Liver (tissue), 9 donors: ENCODE results near the gene HYAL3. TPM values are rescaled to one million over a fixed set of nuclear protein-coding genes. Genes with fewer than 3 reads are reported as not detected.

Experiments used
- DNase-seq: peaks from one replicate; pipeline ENCODE4 v3.0.0-alpha.2; 2017; ENCODE audit warnings: low spot score
- H3K27ac ChIP-seq, 2 donors: one replicate each; pipeline ENCODE4 v1.7.0; 2013; ENCODE audit warnings: inconsistent platforms in 2 of 2, low read length in 2 of 2, control low read depth in 1 of 2, low read depth in 1 of 2, mild to moderate bottlenecking in 1 of 2
- H3K27me3 ChIP-seq, 4 donors: one replicate each; pipeline versions ENCODE4 v1.6.1 to v1.7.0; 2013; ENCODE audit warnings: low read length in 3 of 4, inconsistent platforms in 1 of 4, mild to moderate bottlenecking in 1 of 4, moderate library complexity in 1 of 4; ENCODE audit not compliant: control insufficient read depth in 4 of 4, insufficient read depth in 4 of 4
- H3K36me3 ChIP-seq, 4 donors: one replicate each; pipeline versions ENCODE4 v1.6.1 to v1.7.0; 2013; ENCODE audit warnings: low read length in 3 of 4, mild to moderate bottlenecking in 3 of 4, low read depth in 1 of 4, moderate library complexity in 1 of 4; ENCODE audit not compliant: control insufficient read depth in 4 of 4, insufficient read depth in 3 of 4
- H3K4me1 ChIP-seq, 4 donors: one replicate each; pipeline versions ENCODE4 v1.6.1 to v1.7.0; 2013; ENCODE audit warnings: low read length in 3 of 4, mild to moderate bottlenecking in 3 of 4, moderate library complexity in 1 of 4; ENCODE audit not compliant: control insufficient read depth in 4 of 4, insufficient read depth in 4 of 4
- H3K4me3 ChIP-seq, 3 donors: one replicate each; pipeline versions ENCODE4 v1.6.1 to v1.7.0; 2013; ENCODE audit warnings: low read length in 3 of 3, control low read depth in 1 of 3, low read depth in 1 of 3, mild to moderate bottlenecking in 1 of 3
- H3K9ac ChIP-seq, 2 donors: one replicate each; pipeline ENCODE4 v1.7.0; 2013; ENCODE audit warnings: low read length in 2 of 2, mild to moderate bottlenecking in 2 of 2, moderate library complexity in 2 of 2, control low read depth in 1 of 2, low read depth in 1 of 2
- H3K9me3 ChIP-seq, 4 donors: one replicate each; pipeline versions ENCODE4 v1.6.1 to v1.7.0; 2013; ENCODE audit warnings: low read length in 3 of 4; ENCODE audit not compliant: control insufficient read depth in 4 of 4
- EGR1 ChIP-seq, 2 donors: IDR thresholded peaks; 2 replicates each; pipeline ENCODE4 v1.6.1; 2016 to 2018; ENCODE audit warnings: antibody characterized with exemption in 2 of 2, low read depth in 2 of 2
- FOXA1 ChIP-seq: IDR thresholded peaks from 2 replicates; pipeline ENCODE4 v1.6.1; 2016; ENCODE audit warnings: antibody characterized with exemption
- FOXA2 ChIP-seq: IDR thresholded peaks from 2 replicates; pipeline ENCODE4 v1.6.1; 2016; ENCODE audit warnings: antibody characterized with exemption
- GABPA ChIP-seq, 2 donors: IDR thresholded peaks in 1 of 2; conservative IDR thresholded peaks in 1 of 2; 2 replicates each; pipeline ENCODE4 v1.6.1; 2016; ENCODE audit warnings: antibody characterized with exemption in 2 of 2, mild to moderate bottlenecking in 1 of 2, moderate library complexity in 1 of 2
- HNF4A ChIP-seq, 2 donors: conservative IDR thresholded peaks; 2 replicates each; pipeline ENCODE4 v1.6.1; 2016; ENCODE audit warnings: antibody characterized with exemption in 2 of 2, mild to moderate bottlenecking in 2 of 2
- HNF4G ChIP-seq: IDR thresholded peaks from 2 replicates; pipeline ENCODE4 v1.6.1; 2016; ENCODE audit warnings: antibody characterized with exemption
- JUND ChIP-seq, 2 donors: IDR thresholded peaks; 2 replicates each; pipeline ENCODE4 v1.6.1; 2016; ENCODE audit warnings: antibody characterized with exemption in 2 of 2
- NR2F2 ChIP-seq: IDR thresholded peaks from 2 replicates; pipeline ENCODE4 v1.6.1; 2016; ENCODE audit warnings: antibody characterized with exemption
- RAD21 ChIP-seq, 2 donors: IDR thresholded peaks; 2 replicates each; pipeline ENCODE4 v1.6.1; 2016; ENCODE audit warnings: antibody characterized with exemption in 2 of 2, mild to moderate bottlenecking in 2 of 2
- RXRA ChIP-seq, 2 donors: IDR thresholded peaks; 2 replicates each; pipeline ENCODE4 v1.6.1; 2017 to 2018; ENCODE audit warnings: antibody characterized with exemption in 2 of 2, mild to moderate bottlenecking in 1 of 2
- SP1 ChIP-seq: IDR thresholded peaks from 2 replicates; pipeline ENCODE4 v1.6.1; 2018; ENCODE audit warnings: antibody characterized with exemption, mild to moderate bottlenecking
- TAF1 ChIP-seq: conservative IDR thresholded peaks from 2 replicates; pipeline ENCODE4 v1.6.1; 2016; ENCODE audit warnings: antibody characterized with exemption, mild to moderate bottlenecking
- YY1 ChIP-seq: IDR thresholded peaks from 2 replicates; pipeline ENCODE4 v1.6.1; 2016; ENCODE audit warnings: antibody characterized with exemption, mild to moderate bottlenecking
- WGBS: extraction: QIAGEN DNeasy Blood & Tissue Kit; methylation state at CpG from one replicate; pipeline ENCODE4 v1.1.7; 2013; 5-methylcytosine and 5-hydroxymethylcytosine counted together
- polyA plus RNA-seq, 2 donors: library from polyadenylated mRNA; stranded (reverse) in 1 of 2; unstranded in 1 of 2; fragments of 200-250 nt in 1 of 2; fragments of >200 nt in 1 of 2; fragmentation: Nextera tagmentation in 1 of 2; extraction: Ambion mirVana in 1 of 2; gene quantifications; one replicate each; pipeline versions ENCODE4 v1.2.1 to v1.2.3, GENCODE V29; 2013 to 2015
- total RNA-seq, 2 donors: library from RNA; depleted of rRNA; stranded (reverse); fragments of >200 nt; gene quantifications; one replicate each; pipeline ENCODE4 v1.2.3, GENCODE V29; 2014
- TF ChIP-seq, protein P1 (sequence below): fragments of 150-350 bp; IDR thresholded peaks from 2 replicates; pipeline ENCODE4 v1.5.1; 2017; ENCODE audit warnings: improper control_type of control experiment, low read depth, low read length; ENCODE audit not compliant: missing input control
- TF ChIP-seq, protein P2 (sequence below): IDR thresholded peaks from 2 replicates; pipeline ENCODE4 v1.6.1; 2016; ENCODE audit warnings: antibody characterized with exemption
- TF ChIP-seq, protein P3 (sequence below): IDR thresholded peaks from 2 replicates; pipeline ENCODE4 v1.6.1; 2016; ENCODE audit warnings: antibody characterized with exemption
- TF ChIP-seq, protein P4 (sequence below): IDR thresholded peaks from 2 replicates; pipeline ENCODE4 v1.6.1; 2016; ENCODE audit warnings: antibody characterized with exemption
- TF ChIP-seq, protein P5 (sequence below): IDR thresholded peaks from 2 replicates; pipeline ENCODE4 v1.6.1; 2016; ENCODE audit warnings: antibody characterized with exemption, mild to moderate bottlenecking
- donor health status: healthy.
- donor health status: healthy.
- donor health status: healthy.
- donor health status: healthy.
- donor health status: healthy.

The HYAL3 gene
- total and polyA plus RNA-seq, 4 donors, result 1.8 to 6.6 (median 2.0) TPM

DNA sequence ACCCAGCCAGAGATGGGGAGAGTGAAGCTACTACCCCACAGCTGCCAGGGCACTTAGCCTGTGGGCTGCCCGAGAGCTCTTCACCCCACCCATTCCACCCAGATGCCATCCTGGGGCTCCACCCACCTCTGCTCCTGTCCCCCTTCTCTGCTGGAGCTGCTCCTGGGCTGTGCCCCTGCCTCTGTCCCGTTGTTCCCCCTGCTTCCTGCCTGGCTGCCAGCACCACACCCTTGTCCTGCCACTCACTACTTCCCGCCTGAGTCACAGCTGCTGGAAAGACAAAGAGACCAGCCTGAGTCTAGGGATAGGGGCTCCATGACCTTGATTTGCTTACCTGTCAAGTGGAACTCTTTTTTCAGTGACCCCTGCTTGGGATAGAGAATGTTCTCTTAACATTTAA lies 50.8 kb downstream of the HYAL3 start:
- Histone ChIP-seq H3K4me1 (peaks cover 6 to 72% (median 53%) of the 10 kb centered on the region in 4 donors), H3K9ac (no peak overlapping the region)

More for the DNA sequence above, 50.8 kb downstream of the HYAL3 start:
- no peak overlapping the region for H3K4me3 ChIP-seq
- H3K36me3 ChIP-seq, result peaks cover 0 to 9% (median 5%) of the 10 kb centered on the region in 4 donors
- H3K9me3 ChIP-seq, result no peaks in the 10 kb centered on the region
- no peak for DNase-seq
- H3K27me3 ChIP-seq, result no peaks in the 10 kb centered on the region
- WGBS, result 45% methylated on average over 3 of the region's 3 CpGs
- peak overlapping the region; percentile 5 to 74 for H3K27ac ChIP-seq
- TF ChIP-seq, protein P1, sequence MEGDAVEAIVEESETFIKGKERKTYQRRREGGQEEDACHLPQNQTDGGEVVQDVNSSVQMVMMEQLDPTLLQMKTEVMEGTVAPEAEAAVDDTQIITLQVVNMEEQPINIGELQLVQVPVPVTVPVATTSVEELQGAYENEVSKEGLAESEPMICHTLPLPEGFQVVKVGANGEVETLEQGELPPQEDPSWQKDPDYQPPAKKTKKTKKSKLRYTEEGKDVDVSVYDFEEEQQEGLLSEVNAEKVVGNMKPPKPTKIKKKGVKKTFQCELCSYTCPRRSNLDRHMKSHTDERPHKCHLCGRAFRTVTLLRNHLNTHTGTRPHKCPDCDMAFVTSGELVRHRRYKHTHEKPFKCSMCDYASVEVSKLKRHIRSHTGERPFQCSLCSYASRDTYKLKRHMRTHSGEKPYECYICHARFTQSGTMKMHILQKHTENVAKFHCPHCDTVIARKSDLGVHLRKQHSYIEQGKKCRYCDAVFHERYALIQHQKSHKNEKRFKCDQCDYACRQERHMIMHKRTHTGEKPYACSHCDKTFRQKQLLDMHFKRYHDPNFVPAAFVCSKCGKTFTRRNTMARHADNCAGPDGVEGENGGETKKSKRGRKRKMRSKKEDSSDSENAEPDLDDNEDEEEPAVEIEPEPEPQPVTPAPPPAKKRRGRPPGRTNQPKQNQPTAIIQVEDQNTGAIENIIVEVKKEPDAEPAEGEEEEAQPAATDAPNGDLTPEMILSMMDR, result no peak
- TF ChIP-seq HNF4A (conservative IDR thresholded peaks at IDR 0.05) (no peak), YY1 (no peak), RAD21 (IDR thresholded peaks at IDR 0.05) (no peak), FOXA1 (no peak), NR2F2 (no peak), FOXA2 (no peak), EGR1 (IDR thresholded peaks at IDR 0.05; ENCODE audit: low read depth in 2 of 2) (no peak), SP1 (no peak), RXRA (IDR thresholded peaks at IDR 0.05) (no peak), JUND (IDR thresholded peaks at IDR 0.05) (no peak), TAF1 (no peak), HNF4G (no peak), GABPA (IDR thresholded peaks at IDR 0.05 in 1 of 2, conservative IDR thresholded peaks at IDR 0.05 in 1 of 2) (no peak)
- TF ChIP-seq, protein P2, sequence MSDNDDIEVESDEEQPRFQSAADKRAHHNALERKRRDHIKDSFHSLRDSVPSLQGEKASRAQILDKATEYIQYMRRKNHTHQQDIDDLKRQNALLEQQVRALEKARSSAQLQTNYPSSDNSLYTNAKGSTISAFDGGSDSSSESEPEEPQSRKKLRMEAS, result no peak
- TF ChIP-seq, protein P3, sequence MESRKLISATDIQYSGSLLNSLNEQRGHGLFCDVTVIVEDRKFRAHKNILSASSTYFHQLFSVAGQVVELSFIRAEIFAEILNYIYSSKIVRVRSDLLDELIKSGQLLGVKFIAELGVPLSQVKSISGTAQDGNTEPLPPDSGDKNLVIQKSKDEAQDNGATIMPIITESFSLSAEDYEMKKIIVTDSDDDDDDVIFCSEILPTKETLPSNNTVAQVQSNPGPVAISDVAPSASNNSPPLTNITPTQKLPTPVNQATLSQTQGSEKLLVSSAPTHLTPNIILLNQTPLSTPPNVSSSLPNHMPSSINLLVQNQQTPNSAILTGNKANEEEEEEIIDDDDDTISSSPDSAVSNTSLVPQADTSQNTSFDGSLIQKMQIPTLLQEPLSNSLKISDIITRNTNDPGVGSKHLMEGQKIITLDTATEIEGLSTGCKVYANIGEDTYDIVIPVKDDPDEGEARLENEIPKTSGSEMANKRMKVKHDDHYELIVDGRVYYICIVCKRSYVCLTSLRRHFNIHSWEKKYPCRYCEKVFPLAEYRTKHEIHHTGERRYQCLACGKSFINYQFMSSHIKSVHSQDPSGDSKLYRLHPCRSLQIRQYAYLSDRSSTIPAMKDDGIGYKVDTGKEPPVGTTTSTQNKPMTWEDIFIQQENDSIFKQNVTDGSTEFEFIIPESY, result no peak
- TF ChIP-seq, protein P4, sequence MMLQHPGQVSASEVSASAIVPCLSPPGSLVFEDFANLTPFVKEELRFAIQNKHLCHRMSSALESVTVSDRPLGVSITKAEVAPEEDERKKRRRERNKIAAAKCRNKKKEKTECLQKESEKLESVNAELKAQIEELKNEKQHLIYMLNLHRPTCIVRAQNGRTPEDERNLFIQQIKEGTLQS, result no peak
- TF ChIP-seq, protein P5, sequence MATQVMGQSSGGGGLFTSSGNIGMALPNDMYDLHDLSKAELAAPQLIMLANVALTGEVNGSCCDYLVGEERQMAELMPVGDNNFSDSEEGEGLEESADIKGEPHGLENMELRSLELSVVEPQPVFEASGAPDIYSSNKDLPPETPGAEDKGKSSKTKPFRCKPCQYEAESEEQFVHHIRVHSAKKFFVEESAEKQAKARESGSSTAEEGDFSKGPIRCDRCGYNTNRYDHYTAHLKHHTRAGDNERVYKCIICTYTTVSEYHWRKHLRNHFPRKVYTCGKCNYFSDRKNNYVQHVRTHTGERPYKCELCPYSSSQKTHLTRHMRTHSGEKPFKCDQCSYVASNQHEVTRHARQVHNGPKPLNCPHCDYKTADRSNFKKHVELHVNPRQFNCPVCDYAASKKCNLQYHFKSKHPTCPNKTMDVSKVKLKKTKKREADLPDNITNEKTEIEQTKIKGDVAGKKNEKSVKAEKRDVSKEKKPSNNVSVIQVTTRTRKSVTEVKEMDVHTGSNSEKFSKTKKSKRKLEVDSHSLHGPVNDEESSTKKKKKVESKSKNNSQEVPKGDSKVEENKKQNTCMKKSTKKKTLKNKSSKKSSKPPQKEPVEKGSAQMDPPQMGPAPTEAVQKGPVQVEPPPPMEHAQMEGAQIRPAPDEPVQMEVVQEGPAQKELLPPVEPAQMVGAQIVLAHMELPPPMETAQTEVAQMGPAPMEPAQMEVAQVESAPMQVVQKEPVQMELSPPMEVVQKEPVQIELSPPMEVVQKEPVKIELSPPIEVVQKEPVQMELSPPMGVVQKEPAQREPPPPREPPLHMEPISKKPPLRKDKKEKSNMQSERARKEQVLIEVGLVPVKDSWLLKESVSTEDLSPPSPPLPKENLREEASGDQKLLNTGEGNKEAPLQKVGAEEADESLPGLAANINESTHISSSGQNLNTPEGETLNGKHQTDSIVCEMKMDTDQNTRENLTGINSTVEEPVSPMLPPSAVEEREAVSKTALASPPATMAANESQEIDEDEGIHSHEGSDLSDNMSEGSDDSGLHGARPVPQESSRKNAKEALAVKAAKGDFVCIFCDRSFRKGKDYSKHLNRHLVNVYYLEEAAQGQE, result no peak
